Nephron (organoid): ENCODE results near the gene PDE3A.

ENCODE experiments used
- H3K27ac Mint-ChIP-seq, 3 experiments: 2 replicates each; pipeline ENCODE4 v1.8.0; 2020; ENCODE audit warnings: mixed read lengths in 3 of 3, mild to moderate bottlenecking in 2 of 3, moderate library complexity in 1 of 3
- H3K27me3 Mint-ChIP-seq: 2 replicates; pipeline ENCODE4 v1.8.0; 2021; ENCODE audit warnings: low read depth, mild to moderate bottlenecking, moderate library complexity, mixed read lengths
- H3K36me3 Mint-ChIP-seq: 2 replicates; pipeline ENCODE4 v1.8.0; 2020; ENCODE audit warnings: low read depth, mixed read lengths
- H3K4me1 Mint-ChIP-seq: 2 replicates; pipeline ENCODE4 v1.8.0; 2020; ENCODE audit warnings: mixed read lengths
- H3K4me3 Mint-ChIP-seq, 3 experiments: 2 replicates each; pipeline ENCODE4 v1.8.0; 2020; ENCODE audit warnings: mild to moderate bottlenecking in 3 of 3, mixed read lengths in 3 of 3, moderate library complexity in 2 of 3
- H3K9me3 Mint-ChIP-seq: 2 replicates; pipeline ENCODE4 v1.8.0; 2020; ENCODE audit warnings: mixed read lengths
- TF ChIP-seq, protein P1 (sequence below), 3 experiments: fragments of 200-600 bp; sonication (generic); IDR thresholded peaks; one replicate each; pipeline ENCODE4 v1.5.0; 2021; ENCODE audit warnings: antibody characterized with exemption in 3 of 3; ENCODE audit not compliant: unreplicated experiment in 3 of 3

Gene PDE3A

DNA sequence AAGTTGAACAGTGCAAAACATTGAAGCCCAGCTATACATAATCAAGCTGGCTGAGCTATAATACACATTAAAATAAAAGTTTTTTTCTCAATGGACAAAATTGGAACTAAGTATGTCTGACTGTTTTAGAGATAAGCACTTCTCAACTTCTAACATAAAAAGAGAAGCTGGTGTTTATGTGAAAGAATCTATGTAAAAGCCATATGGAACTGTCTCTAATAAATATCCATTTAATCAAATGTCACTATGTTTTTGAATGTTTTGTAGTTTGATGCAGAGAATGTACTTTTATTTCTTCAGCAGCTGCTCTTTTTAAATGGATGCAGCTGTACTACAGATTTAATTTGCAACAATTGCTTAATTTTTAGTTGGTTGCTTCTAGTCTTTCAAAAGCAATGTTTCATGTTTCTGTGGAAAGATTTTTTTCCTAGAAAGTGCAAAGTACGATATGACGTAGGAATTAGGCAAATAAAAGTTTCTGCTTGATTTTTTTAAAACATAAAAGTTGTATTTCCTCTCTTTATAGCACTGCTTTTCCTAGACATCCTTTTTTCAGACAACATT, 114.2 kb downstream of the PDE3A start:
- no peaks in the 10 kb centered on the region for H3K27me3 Mint-ChIP-seq
- H3K4me3 Mint-ChIP-seq = no peak overlapping the region
- peak overlapping the region in 2 of 3 experiments; percentile 43 to 56 for H3K27ac Mint-ChIP-seq
- H3K4me1 Mint-ChIP-seq = peaks cover 12% of the 10 kb centered on the region
- TF ChIP-seq, protein P1, sequence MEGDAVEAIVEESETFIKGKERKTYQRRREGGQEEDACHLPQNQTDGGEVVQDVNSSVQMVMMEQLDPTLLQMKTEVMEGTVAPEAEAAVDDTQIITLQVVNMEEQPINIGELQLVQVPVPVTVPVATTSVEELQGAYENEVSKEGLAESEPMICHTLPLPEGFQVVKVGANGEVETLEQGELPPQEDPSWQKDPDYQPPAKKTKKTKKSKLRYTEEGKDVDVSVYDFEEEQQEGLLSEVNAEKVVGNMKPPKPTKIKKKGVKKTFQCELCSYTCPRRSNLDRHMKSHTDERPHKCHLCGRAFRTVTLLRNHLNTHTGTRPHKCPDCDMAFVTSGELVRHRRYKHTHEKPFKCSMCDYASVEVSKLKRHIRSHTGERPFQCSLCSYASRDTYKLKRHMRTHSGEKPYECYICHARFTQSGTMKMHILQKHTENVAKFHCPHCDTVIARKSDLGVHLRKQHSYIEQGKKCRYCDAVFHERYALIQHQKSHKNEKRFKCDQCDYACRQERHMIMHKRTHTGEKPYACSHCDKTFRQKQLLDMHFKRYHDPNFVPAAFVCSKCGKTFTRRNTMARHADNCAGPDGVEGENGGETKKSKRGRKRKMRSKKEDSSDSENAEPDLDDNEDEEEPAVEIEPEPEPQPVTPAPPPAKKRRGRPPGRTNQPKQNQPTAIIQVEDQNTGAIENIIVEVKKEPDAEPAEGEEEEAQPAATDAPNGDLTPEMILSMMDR (IDR thresholded peaks at IDR 0.05; ENCODE audit: unreplicated experiment in 3 of 3) = no peak
- H3K36me3 Mint-ChIP-seq = no peaks in the 10 kb centered on the region
- no peaks in the 10 kb centered on the region for H3K9me3 Mint-ChIP-seq

DNA sequence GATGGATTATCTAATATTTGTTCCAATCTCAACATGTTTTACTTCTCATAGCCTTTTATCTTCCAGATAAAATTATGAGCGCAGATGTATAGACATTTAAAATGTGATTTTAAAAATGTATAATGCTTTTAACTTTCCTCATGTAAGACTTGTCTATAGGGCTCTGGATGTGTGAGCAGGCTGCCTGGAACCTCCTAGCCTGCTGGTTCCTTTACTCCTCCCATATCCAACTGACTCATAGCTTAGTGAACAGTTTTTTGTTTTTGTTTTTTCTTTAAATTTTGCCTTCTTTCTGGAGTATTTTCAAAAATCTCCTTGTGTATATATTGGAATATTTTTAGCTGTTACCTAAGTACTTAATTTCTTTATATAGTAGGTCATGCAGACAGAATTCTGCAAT, 115.4 kb downstream of the PDE3A start:
- Mint-ChIP-seq H3K9me3 (no peaks in the 10 kb centered on the region), H3K27me3 (no peaks in the 10 kb centered on the region), H3K4me1 (peaks cover 11% of the 10 kb centered on the region), H3K27ac (peak overlapping the region in 1 of 3 experiments; percentile 6), H3K36me3 (no peaks in the 10 kb centered on the region), H3K4me3 (no peak overlapping the region)
- TF ChIP-seq, protein P1 (IDR thresholded peaks at IDR 0.05; ENCODE audit: unreplicated experiment in 3 of 3) = no peak

DNA sequence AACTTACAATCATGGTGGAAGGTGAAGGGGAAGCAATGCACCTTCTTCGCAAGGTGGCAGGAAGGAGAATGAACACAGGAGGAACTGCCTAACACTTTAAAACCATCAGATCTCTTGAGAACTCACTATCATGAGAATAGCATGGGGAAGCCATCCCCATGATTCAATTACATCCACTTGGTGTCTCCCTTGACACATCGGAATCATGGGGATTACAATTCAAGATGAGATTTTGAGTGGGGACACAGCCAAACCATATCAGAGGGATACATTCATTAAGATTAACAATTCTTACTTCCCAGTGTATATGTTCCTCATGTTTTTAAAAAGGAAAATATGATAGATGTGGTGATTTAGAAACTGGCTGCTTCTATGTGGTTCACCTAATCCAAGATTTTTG, 117.9 kb downstream of the PDE3A start:
- TF ChIP-seq, protein P1 (IDR thresholded peaks at IDR 0.05; ENCODE audit: unreplicated experiment in 3 of 3) = no peak
- no peaks in the 10 kb centered on the region for H3K27me3 Mint-ChIP-seq
- H3K4me1 Mint-ChIP-seq = peaks cover 11% of the 10 kb centered on the region
- H3K36me3 Mint-ChIP-seq = no peaks in the 10 kb centered on the region
- no peaks in the 10 kb centered on the region for H3K9me3 Mint-ChIP-seq
- no peak overlapping the region for H3K4me3 Mint-ChIP-seq
- no peak overlapping the region for H3K27ac Mint-ChIP-seq

DNA sequence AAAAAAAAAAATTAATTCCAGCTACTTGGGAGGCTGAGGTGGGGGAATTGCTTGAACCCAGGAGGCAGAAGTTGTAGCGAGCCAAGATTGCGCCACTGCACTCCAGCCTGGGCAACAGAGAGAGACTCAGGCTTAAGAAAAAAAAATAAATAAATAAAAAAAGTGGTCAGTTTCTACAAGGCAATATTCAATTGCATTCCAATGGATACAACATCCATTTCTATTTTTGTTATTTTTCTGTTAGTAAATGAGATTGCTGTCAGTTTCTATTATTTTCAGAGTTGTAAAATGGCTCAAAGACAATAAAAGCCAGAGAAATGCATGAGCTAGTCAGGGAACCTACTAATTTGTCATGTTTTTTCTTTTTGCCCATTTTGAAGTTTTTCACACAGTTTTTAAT, 119.2 kb downstream of the PDE3A start:
- Mint-ChIP-seq H3K9me3 (no peaks in the 10 kb centered on the region), H3K36me3 (no peaks in the 10 kb centered on the region), H3K27me3 (no peaks in the 10 kb centered on the region), H3K27ac (no peak overlapping the region), H3K4me1 (peaks cover 5% of the 10 kb centered on the region), H3K4me3 (no peak overlapping the region)
- TF ChIP-seq, protein P1 (IDR thresholded peaks at IDR 0.05; ENCODE audit: unreplicated experiment in 3 of 3) = no peak

GRCh38 chr12:20489645-20490044, 121.3 kb downstream of the PDE3A start:
- Mint-ChIP-seq H3K9me3 (no peaks in the 10 kb centered on the region), H3K36me3 (no peaks in the 10 kb centered on the region), H3K27me3 (no peaks in the 10 kb centered on the region), H3K27ac (no peak overlapping the region), H3K4me3 (no peak overlapping the region), H3K4me1 (no peaks in the 10 kb centered on the region)
- TF ChIP-seq, protein P1 (IDR thresholded peaks at IDR 0.05; ENCODE audit: unreplicated experiment in 3 of 3) = no peak

GRCh38 chr12:20490213-20490612, 121.9 kb downstream of the PDE3A start:
- TF ChIP-seq, protein P1 (IDR thresholded peaks at IDR 0.05; ENCODE audit: unreplicated experiment in 3 of 3) = no peak
- no peaks in the 10 kb centered on the region for H3K27me3 Mint-ChIP-seq
- no peaks in the 10 kb centered on the region for H3K4me1 Mint-ChIP-seq
- H3K27ac Mint-ChIP-seq = no peak overlapping the region
- H3K4me3 Mint-ChIP-seq = no peak overlapping the region
- no peaks in the 10 kb centered on the region for H3K9me3 Mint-ChIP-seq
- H3K36me3 Mint-ChIP-seq = no peaks in the 10 kb centered on the region
